K562 (cell line): Measurements from ENCODE around the gene WDR27. TPM values are rescaled to one million over a fixed set of nuclear protein-coding genes. Genes with fewer than 3 reads are reported as not detected.

ENCODE experiments used
- ATAC-seq: fragments of 200-7000 bp; cut with Tn5 transposase; 3 replicates; pipeline ENCODE4 v1.9.1; 2020; ENCODE audit warnings: moderate library complexity
- BruUV-seq: library from RNA; stranded (reverse); fragments of 400-500 nt; replicated peaks from 2 replicates; lab custom pipeline; 2021; lab: Mats Ljungman, UMichigan
- CTCF ChIA-PET: fragments of 300-600 bp; formaldehyde crosslinking; extraction: SDS; loops from one replicate; lab custom pipeline; 2021; ENCODE audit warnings: low intra/inter-chr PET ratio; lab: Yijun Ruan, JAX
- POLR2A ChIA-PET: fragments of 300-600, 350-650 bp; sonication (Branson Sonifier 250); formaldehyde crosslinking; extraction: SDS; loops from one replicate; lab custom pipeline; 2021; ENCODE audit warnings: antibody characterized with exemption, inconsistent platforms; lab: Yijun Ruan, JAX
- DNase-seq, 4 experiments: peaks; one replicate each; pipeline versions ENCODE4 v3.0.0 to v3.0.0-alpha.2; 2011 to 2018; ENCODE audit warnings: low spot score in 3 of 4, mixed read lengths in 3 of 4; ENCODE audit errors: extremely low read depth in 1 of 4
- FAIRE-seq: peaks from 2 replicates; lab custom pipeline; 2011; peaks lifted over from hg19 to GRCh38; lab: Jason Lieb, UNC
- H2AFZ ChIP-seq: 2 replicates; pipeline ENCODE4 v1.6.0; 2011; ENCODE audit warnings: low read depth, low read length, control low read depth, inconsistent platforms
- H3K27ac ChIP-seq: fragments of 200-600 bp; 3 replicates; pipeline ENCODE4 v1.8.0; 2011; ENCODE audit warnings: low read depth, mild to moderate bottlenecking, control low read depth, inconsistent platforms, low read length, moderate library complexity, mixed read lengths; ENCODE audit errors: extremely low read depth
- H3K27me3 ChIP-seq, 2 experiments: fragments of 300-600 bp in 1 of 2; 2 replicates in 1 of 2; 3 replicates in 1 of 2; pipeline versions ENCODE4 v1.6.0 to v1.8.0; 2011; ENCODE audit warnings: inconsistent platforms in 2 of 2, low read length in 2 of 2, mild to moderate bottlenecking in 1 of 2, mixed read lengths in 1 of 2, moderate library complexity in 1 of 2; ENCODE audit not compliant: control insufficient read depth in 2 of 2, insufficient read depth in 2 of 2
- H3K36me3 ChIP-seq: fragments of 300-600 bp; 3 replicates; pipeline ENCODE4 v1.8.0; 2011; ENCODE audit warnings: mild to moderate bottlenecking, low read length, inconsistent platforms; ENCODE audit not compliant: control insufficient read depth, insufficient read depth
- H3K4me1 ChIP-seq, 2 experiments: fragments of 200-600 bp in 1 of 2; replicated peaks in 1 of 2; 2 replicates in 1 of 2; 3 replicates in 1 of 2; pipeline versions ENCODE4 v1.5.1 to v1.8.0; 2011; ENCODE audit warnings: inconsistent platforms in 2 of 2, low read length in 2 of 2, mild to moderate bottlenecking in 1 of 2, mixed read lengths in 1 of 2, moderate library complexity in 1 of 2; ENCODE audit not compliant: control insufficient read depth in 2 of 2, insufficient read depth in 2 of 2
- H3K4me2 ChIP-seq: 2 replicates; pipeline ENCODE4 v1.6.1; 2011; ENCODE audit warnings: low read length, control low read depth, inconsistent platforms, mixed read lengths; ENCODE audit not compliant: insufficient read depth
- H3K4me3 ChIP-seq: fragments of 200-600 bp; sonication (generic), shearing (Covaris generic); 2 replicates; pipeline ENCODE4 v1.5.1; 2016; ENCODE audit warnings: control low read depth, inconsistent platforms
- H3K79me2 ChIP-seq: fragments of 200-600 bp; 3 replicates; pipeline ENCODE4 v1.8.0; 2011; ENCODE audit warnings: low read length, inconsistent platforms; ENCODE audit not compliant: control insufficient read depth, insufficient read depth
- H3K9ac ChIP-seq, 2 experiments: 2 replicates each; pipeline versions ENCODE4 v1.6.0 to v1.6.1; 2011; ENCODE audit warnings: low read depth in 2 of 2, low read length in 2 of 2, control low read depth in 1 of 2, inconsistent platforms in 1 of 2, mild to moderate bottlenecking in 1 of 2, mixed read lengths in 1 of 2; ENCODE audit not compliant: insufficient read depth in 1 of 2
- H3K9me1 ChIP-seq: one replicate; pipeline ENCODE4 v1.6.0; 2011; ENCODE audit warnings: inconsistent platforms, mild to moderate bottlenecking, low read length, moderate library complexity; ENCODE audit not compliant: control insufficient read depth, insufficient read depth
- H3K9me3 ChIP-seq: replicated peaks from 2 replicates; pipeline ENCODE4 v1.5.1; 2011; ENCODE audit warnings: low read depth, low read length, inconsistent platforms; ENCODE audit not compliant: control insufficient read depth, insufficient read depth
- H4K20me1 ChIP-seq: replicated peaks from 2 replicates; pipeline ENCODE4 v1.6.1; 2011; ENCODE audit warnings: low read length, inconsistent platforms, mixed read lengths; ENCODE audit not compliant: control insufficient read depth, insufficient read depth
- ETS1 ChIP-seq: conservative IDR thresholded peaks from 2 replicates; pipeline ENCODE4 v1.6.1; 2011; ENCODE audit warnings: low read depth, mild to moderate bottlenecking, low read length; ENCODE audit not compliant: control insufficient read depth
- ETV6 ChIP-seq, 3 experiments: fragments of 150-350 bp in 1 of 3; sonication (generic) in 1 of 3; formaldehyde crosslinking in 1 of 3; IDR thresholded peaks; 2 replicates each; pipeline versions ENCODE4 v1.6.1 to v1.8.0; 2014 to 2022; ENCODE audit warnings: borderline replicate concordance in 2 of 3, low read depth in 2 of 3, antibody characterized with exemption in 1 of 3, low read length in 1 of 3, mild to moderate bottlenecking in 1 of 3, missing genetic modification reagents in 1 of 3
- HNRNPL ChIP-seq: fragments of 200-400 bp; formaldehyde crosslinking; IDR thresholded peaks from 2 replicates; pipeline ENCODE4 v1.6.1; 2017; ENCODE audit warnings: low read depth, mild to moderate bottlenecking, low read length
- MEIS2 ChIP-seq: fragments of 450-650 bp; IDR thresholded peaks from 2 replicates; pipeline ENCODE4 v1.6.1; 2014; ENCODE audit warnings: mild to moderate bottlenecking; ENCODE audit not compliant: partially characterized antibody
- MTF1 ChIP-seq: fragments of 250-450 bp; sonication (Bioruptor Pico); IDR thresholded peaks from 2 replicates; pipeline ENCODE4 v1.9.0; 2021; ENCODE audit warnings: moderate library complexity, mild to moderate bottlenecking, inconsistent platforms, borderline replicate concordance
- MXI1 ChIP-seq: IDR thresholded peaks from 2 replicates; pipeline ENCODE4 v1.6.1; 2011; ENCODE audit warnings: low read depth, mild to moderate bottlenecking, improper control_type of control experiment, low read length
- NR4A1 ChIP-seq, 2 experiments: fragments of 250-450 bp in 1 of 2; fragments of 450-650 bp in 1 of 2; sonication (Bioruptor Pico) in 1 of 2; IDR thresholded peaks; 2 replicates each; pipeline versions ENCODE4 v1.4.0 to v1.6.1; 2016 to 2020; ENCODE audit warnings: mild to moderate bottlenecking in 2 of 2, missing compliant biosample characterization in 1 of 2, missing genetic modification characterization in 1 of 2, moderate library complexity in 1 of 2
- POLR2AphosphoS5 ChIP-seq: IDR thresholded peaks from 2 replicates; pipeline ENCODE4 v1.6.1; 2011; ENCODE audit warnings: mild to moderate bottlenecking, low read depth, low read length, moderate library complexity; ENCODE audit not compliant: control insufficient read depth, insufficient read depth
- PRMT5 ChIP-seq: sonication (generic); formaldehyde crosslinking; IDR thresholded peaks from 2 replicates; pipeline ENCODE4 v1.5.0; 2020; ENCODE audit warnings: missing genetic modification reagents
- RAD51 ChIP-seq: fragments of 450-650 bp; IDR thresholded peaks from 2 replicates; pipeline ENCODE4 v1.7.1; 2016; ENCODE audit warnings: low read depth, mild to moderate bottlenecking, borderline replicate concordance
- SMAD2 ChIP-seq: fragments of 150-350 bp; IDR thresholded peaks from 2 replicates; pipeline ENCODE4 v1.6.1; 2014; ENCODE audit warnings: low read depth, mild to moderate bottlenecking, low read length
- ZBTB1 ChIP-seq: sonication (generic); formaldehyde crosslinking; IDR thresholded peaks from 2 replicates; pipeline ENCODE4 v1.8.1; 2023; ENCODE audit warnings: missing genetic modification reagents, low read depth, mild to moderate bottlenecking, borderline replicate concordance
- ZNF146 ChIP-seq: IDR thresholded peaks from one replicate; pipeline ENCODE4 v1.6.1; 2018; ENCODE audit warnings: missing compliant biosample characterization; ENCODE audit not compliant: unreplicated experiment
- ZSCAN29 ChIP-seq: fragments of 450-650 bp; IDR thresholded peaks from 2 replicates; pipeline ENCODE4 v1.6.1; 2017
- WGBS: fragments of 100-300 bp; shearing (Covaris generic); methylation state at CpG from one replicate; pipeline ENCODE4 v1.1.6; 2016; ENCODE audit warnings: low coverage, mixed read lengths; ENCODE audit not compliant: insufficient coverage; ENCODE audit errors: missing lambda C conversion rate; 5-methylcytosine and 5-hydroxymethylcytosine counted together
- in situ Hi-C: fragments of 300-500 bp; cut with MboI; formaldehyde crosslinking; loops from 4 replicates; pipeline ENCODE4 v1.15.0; 2018; ENCODE audit warnings: inconsistent platforms, mixed read lengths
- intact Hi-C: fragments of 100-400 bp; cut with micrococcal nuclease; formaldehyde crosslinking; loops from 2 replicates; pipeline ENCODE4 v1.14.2; 2022
- polyA plus RNA-seq, 8 experiments: library from polyadenylated mRNA; depleted of rRNA in 4 of 8; stranded (reverse) in 5 of 8; unstranded in 3 of 8; fragments of >200 nt; fragmentation: Nextera tagmentation in 2 of 8; fragmentation: Illumina TruSeq in 1 of 8; extraction: Ambion mirVana in 2 of 8; extraction: Trizol in 1 of 8; gene quantifications; 2 replicates each; pipeline versions ENCODE4 v1.2.1 to v1.2.3, GENCODE V29; 2011 to 2014; ENCODE audit warnings: inconsistent platforms in 1 of 8, missing spikeins in 1 of 8
- total RNA-seq, 7 experiments: library from RNA; depleted of rRNA in 6 of 7; stranded (reverse); fragments of >200 nt in 6 of 7; fragmentation: Illumina TruSeq in 2 of 7; extraction: Trizol in 2 of 7; gene quantifications; 2 replicates each; pipeline versions ENCODE4 v1.2.1 to v1.2.3, GENCODE V29; 2011 to 2021; ENCODE audit warnings: low replicate concordance in 1 of 7

WDR27 gene
- total and polyA plus RNA-seq, 9 of the 15 experiments (the other 6 are each of a cell fraction or from before 2014, with no cell fraction given) = 4.3 to 77.2 (median 22.7) TPM

- in situ Hi-C loops = no loop called here
- no peak for DNase-seq
- H3K4me2 ChIP-seq = no peak overlapping the region
- no peaks in the 10 kb centered on the region for H3K9me1 ChIP-seq
- peaks cover 3% of the 10 kb centered on the region for H3K9me3 ChIP-seq
- no peak overlapping the region for H3K4me3 ChIP-seq
- BruUV-seq = no TSS peak
- H3K9ac ChIP-seq = no peak overlapping the region
- TF ChIP-seq PRMT5 (CRISPR knock-in tag) = no peak
- TF ChIP-seq ZNF146 (CRISPR knock-in tag) = no peak
- TF ChIP-seq NR4A1 (CRISPR knock-in tag; IDR thresholded peaks at IDR 0.05) = no peak
- TF ChIP-seq NR4A1 (tag; IDR thresholded peaks at IDR 0.05) = no peak
- no peak for TF ChIP-seq SMAD2
- no peak for TF ChIP-seq ETV6 (IDR thresholded peaks at IDR 0.05; ENCODE audit: borderline replicate concordance in 1 of 2, low read depth in 2 of 2, low read length in 1 of 2)
- no peak for TF ChIP-seq ETV6 (CRISPR knock-in tag; IDR thresholded peaks at IDR 0.05; ENCODE audit: borderline replicate concordance)
- no peak for TF ChIP-seq ETS1
- TF ChIP-seq ZBTB1 (CRISPR knock-in tag) = no peak
- TF ChIP-seq RAD51 = no peak
- TF ChIP-seq MXI1 = no peak
- no peak for TF ChIP-seq ZSCAN29
- no peak for TF ChIP-seq MEIS2
- TF ChIP-seq HNRNPL = no peak
- TF ChIP-seq POLR2AphosphoS5 = no peak
- no peak for TF ChIP-seq MTF1 (CRISPR knock-in tag)
- 30% methylated on average over 10 of the region's 10 CpGs for WGBS
- CTCF ChIA-PET = no interaction called here
- POLR2A ChIA-PET = no interaction called here
- H3K4me1 ChIP-seq = no peaks in the 10 kb centered on the region
- no peaks in the 10 kb centered on the region for H3K27me3 ChIP-seq
- no peak for ATAC-seq
- no peaks in the 10 kb centered on the region for H3K36me3 ChIP-seq
- no peak overlapping the region for H3K27ac ChIP-seq
- no peaks in the 10 kb centered on the region for H4K20me1 ChIP-seq
- no peak overlapping the region for H2AFZ ChIP-seq
- no peaks in the 10 kb centered on the region for H3K79me2 ChIP-seq
- intact Hi-C loops = no loop called here
- FAIRE-seq = no peak
Measured at GRCh38 chr6:169620171-169621130, 81.4 kb downstream of the WDR27 start.
